BLaER1 treated with 17β-estradiol and CSF1 and Interleukin-3, amounts not matched to agents 10 nM and 100 nM (cell line): Measurements from ENCODE around the gene ACADS.
A peak's percentile ranks its signal among the peaks of the same experiment; 100 is the strongest.

Experiments
- H3K27ac ChIP-seq, 11 experiments: shearing (Covaris generic); formaldehyde crosslinking; 2 replicates each; pipeline ENCODE4 v1.8.1; 2022
- H3K27me3 ChIP-seq, 11 experiments: shearing (Covaris generic); formaldehyde crosslinking; 2 replicates each; pipeline ENCODE4 v1.8.1; 2022
- H3K36me3 ChIP-seq, 11 experiments: shearing (Covaris generic); formaldehyde crosslinking; 2 replicates each; pipeline ENCODE4 v1.8.1; 2022
- H3K4me1 ChIP-seq, 10 experiments: shearing (Covaris generic); formaldehyde crosslinking; 2 replicates each; pipeline ENCODE4 v1.8.1; 2022
- H3K4me2 ChIP-seq, 11 experiments: shearing (Covaris generic); formaldehyde crosslinking; 2 replicates each; pipeline ENCODE4 v1.8.1; 2022
- H3K4me3 ChIP-seq, 10 experiments: shearing (Covaris generic); formaldehyde crosslinking; 2 replicates each; pipeline ENCODE4 v1.8.1; 2022
- H3K9ac ChIP-seq, 11 experiments: shearing (Covaris generic); formaldehyde crosslinking; 2 replicates each; pipeline ENCODE4 v1.8.1; 2022
- H3K9me3 ChIP-seq, 11 experiments: shearing (Covaris generic); formaldehyde crosslinking; replicated peaks in 1 of 11; 2 replicates each; pipeline ENCODE4 v1.8.1; 2022
- H4K20me1 ChIP-seq, 11 experiments: shearing (Covaris generic); formaldehyde crosslinking; 2 replicates each; pipeline ENCODE4 v1.8.1; 2022
- Cebpa-rat ChIP-seq, 11 experiments: shearing (Covaris generic); IDR thresholded peaks; 2 replicates each; pipeline ENCODE4 v1.8.1; 2022

The ACADS gene, protein sequence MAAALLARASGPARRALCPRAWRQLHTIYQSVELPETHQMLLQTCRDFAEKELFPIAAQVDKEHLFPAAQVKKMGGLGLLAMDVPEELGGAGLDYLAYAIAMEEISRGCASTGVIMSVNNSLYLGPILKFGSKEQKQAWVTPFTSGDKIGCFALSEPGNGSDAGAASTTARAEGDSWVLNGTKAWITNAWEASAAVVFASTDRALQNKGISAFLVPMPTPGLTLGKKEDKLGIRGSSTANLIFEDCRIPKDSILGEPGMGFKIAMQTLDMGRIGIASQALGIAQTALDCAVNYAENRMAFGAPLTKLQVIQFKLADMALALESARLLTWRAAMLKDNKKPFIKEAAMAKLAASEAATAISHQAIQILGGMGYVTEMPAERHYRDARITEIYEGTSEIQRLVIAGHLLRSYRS

DNA sequence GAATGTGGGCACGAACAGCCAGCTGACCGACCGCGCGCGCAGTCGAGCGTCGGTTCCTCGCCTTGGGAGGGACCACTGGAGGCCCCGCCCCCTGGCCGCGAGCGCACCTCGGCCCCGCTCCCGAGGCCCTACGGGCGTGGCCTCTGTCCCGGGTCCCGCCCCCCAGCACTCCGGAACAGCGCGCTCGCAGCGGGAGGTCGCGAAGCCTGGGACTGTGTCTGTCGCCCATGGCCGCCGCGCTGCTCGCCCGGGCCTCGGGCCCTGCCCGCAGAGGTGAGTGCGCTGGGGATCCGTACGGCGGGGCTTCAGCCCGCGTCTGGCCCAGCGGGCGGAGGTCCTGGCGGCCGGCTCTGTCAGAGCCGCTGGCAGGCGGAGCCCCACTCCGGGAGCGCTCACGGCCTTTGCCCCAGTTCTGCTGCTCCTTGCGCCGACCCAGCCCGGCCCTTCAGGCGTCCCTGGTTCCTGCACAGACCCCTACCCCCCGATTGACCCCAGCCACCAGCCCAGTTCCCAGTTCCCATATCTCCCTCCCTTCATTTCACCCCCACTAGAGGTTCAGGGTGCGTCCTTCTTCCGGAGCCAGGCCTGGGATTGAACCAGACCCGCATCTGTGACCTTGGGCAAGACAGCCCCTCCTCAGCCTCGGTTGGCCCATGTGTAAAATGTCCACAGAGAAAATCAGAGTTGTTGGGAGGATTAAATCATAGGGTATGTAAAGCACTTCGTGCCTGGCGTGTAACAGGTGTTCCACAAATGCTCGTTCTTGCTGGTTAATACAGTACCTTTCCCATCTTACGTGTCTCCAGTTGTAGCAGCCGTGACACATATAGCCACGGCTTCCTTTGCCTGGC lies at the start of gene ACADS:
Gene ACADS (plus strand): TSS at position 168 of the 851 bp plus-strand sequence. CDS start 60 bp downstream, at position 228.
- no peaks in the 10 kb centered on the region for H3K27me3 ChIP-seq
- H3K9ac ChIP-seq, result peak within 1 kb of the TSS; percentile 75 to 87 (median 83)
- peak within 1 kb of the TSS; percentile 81 to 97 (median 94) for H3K4me2 ChIP-seq
- peak within 1 kb of the TSS; percentile 56 to 82 (median 69); a peak in 21 of 22 replicates for H3K27ac ChIP-seq
- peaks cover 0 to 36% (median 23%) of the 10 kb centered on the region in 11 experiments; a peak in 17 of 22 replicates for H4K20me1 ChIP-seq
- H3K4me3 ChIP-seq, result peak within 1 kb of the TSS; percentile 61 to 78 (median 68)
- H3K9me3 ChIP-seq, result no peaks in the 10 kb centered on the region
- H3K4me1 ChIP-seq, result peaks cover 16 to 38% (median 36%) of the 10 kb centered on the region in 10 experiments
- no peak for TF ChIP-seq Cebpa-rat (IDR thresholded peaks at IDR 0.05)
- peaks cover 37 to 76% (median 65%) of the 10 kb centered on the region in 11 experiments for H3K36me3 ChIP-seq

DNA sequence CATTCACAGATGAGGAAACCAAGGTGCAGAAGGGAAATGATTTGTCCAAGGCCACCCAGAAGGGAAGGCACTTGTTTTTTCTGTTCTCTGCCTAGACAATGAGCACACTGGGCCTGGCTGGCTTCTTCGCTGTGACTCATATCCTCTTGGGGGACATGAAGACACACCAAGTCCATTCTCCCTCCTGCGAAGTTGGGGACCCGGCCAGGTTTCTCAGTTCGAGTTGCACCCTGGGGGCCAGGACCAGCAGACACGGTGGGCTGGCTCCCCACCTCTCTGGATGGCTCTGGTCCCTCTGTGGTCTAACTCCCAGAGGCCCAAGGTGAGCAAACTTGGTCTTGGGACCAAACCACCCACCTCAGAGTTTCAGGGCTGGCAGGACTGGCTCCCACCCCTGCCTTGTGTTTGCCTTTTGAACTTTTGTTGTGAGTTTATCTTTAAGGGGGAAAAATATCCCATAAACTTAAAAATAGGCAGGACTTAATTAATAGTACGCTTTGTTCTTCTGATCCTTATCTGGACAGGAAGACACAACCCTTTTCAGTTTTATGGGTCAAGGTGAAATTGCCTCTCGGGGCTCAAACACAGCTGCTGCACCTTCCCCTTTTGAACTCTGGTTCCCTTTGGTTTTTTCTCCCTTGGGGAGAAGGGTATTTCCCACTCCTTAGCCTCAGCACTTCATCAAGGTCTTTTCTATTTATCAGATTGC lies 47.7 kb upstream of the ACADS start:
- Histone ChIP-seq H3K9me3 (no peaks in the 10 kb centered on the region), H3K4me3 (peak overlapping the region in 2 of 10 experiments; percentile 3 to 28; a peak in 1 of 20 replicates), H4K20me1 (no peaks in the 10 kb centered on the region), H3K36me3 (no peaks in the 10 kb centered on the region), H3K4me1 (peaks cover 39 to 95% (median 66%) of the 10 kb centered on the region in 10 experiments), H3K27me3 (no peaks in the 10 kb centered on the region), H3K9ac (peak overlapping the region in 9 of 11 experiments; percentile 12 to 71 (median 45); a peak in 17 of 22 replicates), H3K27ac (peak overlapping the region in 10 of 11 experiments; percentile 39 to 84 (median 68); a peak in 19 of 22 replicates), H3K4me2 (peak overlapping the region; percentile 64 to 93 (median 78))
- peak in 1 of 11 experiments; percentile 5; a peak in 1 of 22 replicates for TF ChIP-seq Cebpa-rat (IDR thresholded peaks at IDR 0.05)

DNA sequence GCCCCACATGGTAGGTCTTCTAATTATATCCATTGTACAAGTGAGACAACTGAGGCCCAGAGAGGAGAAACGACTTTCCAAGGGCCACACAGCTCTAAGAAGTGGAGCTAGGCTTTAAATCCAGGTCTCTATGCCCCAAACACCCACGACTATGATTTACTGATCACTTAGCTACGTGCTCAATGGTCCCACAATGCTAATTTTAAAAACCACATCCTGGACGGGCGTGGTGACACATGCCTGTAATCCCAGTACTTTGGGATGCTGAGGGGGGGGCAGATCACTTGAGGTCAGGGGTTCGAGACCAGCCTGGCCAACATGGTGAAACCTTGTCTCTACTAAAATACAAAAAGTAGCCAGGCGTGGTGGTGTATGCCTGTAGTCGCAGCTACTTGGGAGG lies 47.1 kb upstream of the ACADS start:
- Histone ChIP-seq H3K9me3 (no peaks in the 10 kb centered on the region), H3K27ac (peak overlapping the region in 10 of 11 experiments; percentile 39 to 84 (median 68); a peak in 19 of 22 replicates), H3K36me3 (no peaks in the 10 kb centered on the region), H3K4me3 (0 out of 20 replicates have a peak overlapping the region, but pooled peaks of 2 of the 10 experiments have one; percentile 3 to 40), H3K4me1 (peaks cover 32 to 95% (median 66%) of the 10 kb centered on the region in 10 experiments), H3K9ac (peak overlapping the region in 9 of 11 experiments; percentile 12 to 71 (median 45); a peak in 15 of 22 replicates), H4K20me1 (no peaks in the 10 kb centered on the region), H3K4me2 (peak overlapping the region; percentile 64 to 93 (median 78)), H3K27me3 (no peaks in the 10 kb centered on the region)
- no peak for TF ChIP-seq Cebpa-rat (IDR thresholded peaks at IDR 0.05)

GRCh38 chr12:120680165-120680738 lies 45.4 kb upstream of the ACADS start:
- Histone ChIP-seq H3K9me3 (no peaks in the 10 kb centered on the region), H3K4me1 (peaks cover 32 to 95% (median 66%) of the 10 kb centered on the region in 10 experiments), H3K9ac (no peak overlapping the region; a peak in 1 of 22 replicates), H3K36me3 (no peaks in the 10 kb centered on the region), H3K4me2 (peak overlapping the region in 8 of 11 experiments; percentile 2 to 93 (median 76); a peak in 12 of 22 replicates), H4K20me1 (no peaks in the 10 kb centered on the region), H3K4me3 (no peak overlapping the region), H3K27me3 (no peaks in the 10 kb centered on the region), H3K27ac (peak overlapping the region in 6 of 11 experiments; percentile 1 to 50 (median 28); a peak in 8 of 22 replicates)
- no peak for TF ChIP-seq Cebpa-rat (IDR thresholded peaks at IDR 0.05)

GRCh38 chr12:120684523-120684932 lies 41.1 kb upstream of the ACADS start:
- Histone ChIP-seq H3K27ac (peak overlapping the region in 10 of 11 experiments; percentile 89 to 97 (median 93); a peak in 20 of 22 replicates), H3K27me3 (no peaks in the 10 kb centered on the region), H3K4me3 (peak overlapping the region in 3 of 10 experiments; percentile 3 to 88 (median 22); a peak in 2 of 20 replicates), H3K36me3 (peaks cover 0 to 4% (median 0%) of the 10 kb centered on the region in 11 experiments; a peak in 1 of 22 replicates), H3K4me1 (peaks cover 32 to 73% (median 56%) of the 10 kb centered on the region in 10 experiments), H3K4me2 (peak overlapping the region; percentile 76 to 95 (median 89)), H3K9ac (peak overlapping the region in 10 of 11 experiments; percentile 65 to 98 (median 94); a peak in 20 of 22 replicates), H4K20me1 (peaks cover 8 to 25% (median 24%) of the 10 kb centered on the region in 11 experiments; a peak in 21 of 22 replicates), H3K9me3 (no peaks in the 10 kb centered on the region)
- TF ChIP-seq Cebpa-rat (IDR thresholded peaks at IDR 0.05), result peak in 10 of 11 experiments; percentile 40 to 79 (median 61); a peak in 14 of 22 replicates

- Histone ChIP-seq H3K27ac (peak overlapping the region in 10 of 11 experiments; percentile 89 to 97 (median 93); a peak in 21 of 22 replicates), H4K20me1 (peaks cover 18 to 35% (median 34%) of the 10 kb centered on the region in 11 experiments; a peak in 21 of 22 replicates), H3K4me2 (peak overlapping the region; percentile 76 to 95 (median 89)), H3K4me3 (peak overlapping the region in 9 of 10 experiments; percentile 87 to 97 (median 92); a peak in 16 of 20 replicates), H3K9me3 (no peaks in the 10 kb centered on the region), H3K9ac (peak overlapping the region in 9 of 11 experiments; percentile 76 to 98 (median 95); a peak in 19 of 22 replicates), H3K4me1 (peaks cover 40 to 73% (median 60%) of the 10 kb centered on the region in 10 experiments), H3K27me3 (no peaks in the 10 kb centered on the region), H3K36me3 (peaks cover 0 to 14% (median 0%) of the 10 kb centered on the region in 11 experiments; a peak in 4 of 22 replicates)
- 0 out of 22 replicates have a peak, but pooled peaks of 1 of the 11 experiments have one; percentile 9 for TF ChIP-seq Cebpa-rat (IDR thresholded peaks at IDR 0.05)
These were observed 40.1 kb upstream of the ACADS start for GRCh38 chr12:120685522-120685921.

GRCh38 chr12:120686151-120686689 lies 39.4 kb upstream of the ACADS start:
- H3K27ac ChIP-seq, result peak overlapping the region; percentile 80 to 97 (median 92); a peak in 21 of 22 replicates
- peaks cover 0 to 19% (median 0%) of the 10 kb centered on the region in 11 experiments; a peak in 5 of 22 replicates for H3K36me3 ChIP-seq
- H3K27me3 ChIP-seq, result no peaks in the 10 kb centered on the region
- no peak for TF ChIP-seq Cebpa-rat (IDR thresholded peaks at IDR 0.05)
- peak overlapping the region; percentile 87 to 98 (median 95) for H3K9ac ChIP-seq
- no peaks in the 10 kb centered on the region for H3K9me3 ChIP-seq
- H3K4me2 ChIP-seq, result peak overlapping the region; percentile 76 to 95 (median 89)
- peaks cover 46 to 73% (median 64%) of the 10 kb centered on the region in 10 experiments for H3K4me1 ChIP-seq
- H4K20me1 ChIP-seq, result peaks cover 25 to 42% (median 41%) of the 10 kb centered on the region in 11 experiments; a peak in 21 of 22 replicates
- peak overlapping the region; percentile 86 to 97 (median 90) for H3K4me3 ChIP-seq
